Activated T-cell treated with anti-CD3 and anti-CD28 coated beads, Interleukin-2, amount 50 U/mL, for 4 hours (primary cell): ENCODE data around the gene GSX2. TPM values are rescaled to one million over a fixed set of nuclear protein-coding genes. Genes with fewer than 3 reads are reported as not detected.
A peak's percentile ranks its signal among the peaks of the same experiment; 100 is the strongest.

Source experiments
- ATAC-seq, 2 donors: fragments of 200-7000 bp; cut with Tn5 transposase; one replicate each; pipeline ENCODE4 v1.10.0; 2021
- DNase-seq: peaks from one replicate; pipeline ENCODE4 v3.0.0-alpha.2; 2020
- H3K27me3 Mint-ChIP-seq: one replicate; pipeline ENCODE4 v1.8.0; 2021; ENCODE audit warnings: low read depth, mixed read lengths
- H3K36me3 Mint-ChIP-seq: one replicate; pipeline ENCODE4 v1.8.0; 2022; ENCODE audit warnings: mixed read lengths; ENCODE audit not compliant: insufficient read depth
- H3K4me1 Mint-ChIP-seq: one replicate; pipeline ENCODE4 v1.8.0; 2021; ENCODE audit warnings: low read depth, mixed read lengths
- H3K4me3 Mint-ChIP-seq: one replicate; pipeline ENCODE4 v1.8.0; 2021; ENCODE audit warnings: mild to moderate bottlenecking, moderate library complexity, mixed read lengths
- H3K9me3 Mint-ChIP-seq: one replicate; pipeline ENCODE4 v1.8.0; 2021; ENCODE audit warnings: mixed read lengths
- total RNA-seq, 3 donors: library from RNA; stranded (reverse); gene quantifications; one replicate each; pipeline ENCODE4 v1.2.1, GENCODE V29; 2021

Gene GSX2
- total RNA-seq, 3 donors from 2014 or later, result not detected

DNA sequence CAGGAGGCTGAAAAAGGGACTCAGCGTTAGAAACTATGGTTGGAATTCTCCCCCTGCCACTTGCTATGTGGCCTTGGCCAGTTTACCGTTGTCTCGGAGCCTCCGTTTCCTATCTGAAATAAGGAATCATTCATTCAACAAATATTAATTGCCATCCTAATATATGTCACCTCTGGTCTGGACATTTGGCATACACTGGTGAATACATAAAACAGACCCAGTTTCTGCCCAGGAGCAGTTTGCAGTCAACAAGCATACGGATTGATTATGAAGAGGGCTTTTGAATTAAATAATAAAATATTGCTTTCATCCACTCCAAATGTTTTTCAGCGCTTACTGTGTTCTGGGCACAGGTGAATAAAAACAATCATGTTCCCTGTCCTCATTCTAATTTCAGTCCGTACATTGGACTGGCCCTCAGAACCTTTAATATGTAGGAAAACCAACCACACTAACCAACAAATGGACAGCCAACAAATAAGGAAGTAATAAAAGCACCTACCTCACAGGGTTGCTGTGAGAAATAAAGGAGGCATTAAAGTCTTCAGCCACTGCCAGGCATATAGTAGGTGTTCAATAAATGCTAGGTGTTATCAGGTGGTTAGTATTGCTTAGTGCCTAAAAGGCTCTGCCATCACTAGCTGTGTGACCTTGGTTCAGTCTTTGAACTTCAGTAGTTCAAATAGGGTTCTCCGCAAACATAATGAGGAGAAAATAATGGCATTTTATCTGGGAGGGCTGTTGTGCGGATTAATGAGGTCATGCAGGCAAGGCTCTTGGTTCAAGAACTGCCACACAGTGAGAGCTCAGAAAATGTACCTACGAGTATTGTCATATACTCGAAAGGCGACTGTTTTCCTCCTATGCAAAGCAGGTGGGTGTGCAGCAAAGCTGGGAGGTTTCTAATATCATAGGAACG lies 7.3 kb upstream of the GSX2 start:
- Mint-ChIP-seq H3K27me3 (peaks cover 56% of the 10 kb centered on the region), H3K36me3 (no peaks in the 10 kb centered on the region), H3K4me3 (peak overlapping the region; percentile 86)

DNA sequence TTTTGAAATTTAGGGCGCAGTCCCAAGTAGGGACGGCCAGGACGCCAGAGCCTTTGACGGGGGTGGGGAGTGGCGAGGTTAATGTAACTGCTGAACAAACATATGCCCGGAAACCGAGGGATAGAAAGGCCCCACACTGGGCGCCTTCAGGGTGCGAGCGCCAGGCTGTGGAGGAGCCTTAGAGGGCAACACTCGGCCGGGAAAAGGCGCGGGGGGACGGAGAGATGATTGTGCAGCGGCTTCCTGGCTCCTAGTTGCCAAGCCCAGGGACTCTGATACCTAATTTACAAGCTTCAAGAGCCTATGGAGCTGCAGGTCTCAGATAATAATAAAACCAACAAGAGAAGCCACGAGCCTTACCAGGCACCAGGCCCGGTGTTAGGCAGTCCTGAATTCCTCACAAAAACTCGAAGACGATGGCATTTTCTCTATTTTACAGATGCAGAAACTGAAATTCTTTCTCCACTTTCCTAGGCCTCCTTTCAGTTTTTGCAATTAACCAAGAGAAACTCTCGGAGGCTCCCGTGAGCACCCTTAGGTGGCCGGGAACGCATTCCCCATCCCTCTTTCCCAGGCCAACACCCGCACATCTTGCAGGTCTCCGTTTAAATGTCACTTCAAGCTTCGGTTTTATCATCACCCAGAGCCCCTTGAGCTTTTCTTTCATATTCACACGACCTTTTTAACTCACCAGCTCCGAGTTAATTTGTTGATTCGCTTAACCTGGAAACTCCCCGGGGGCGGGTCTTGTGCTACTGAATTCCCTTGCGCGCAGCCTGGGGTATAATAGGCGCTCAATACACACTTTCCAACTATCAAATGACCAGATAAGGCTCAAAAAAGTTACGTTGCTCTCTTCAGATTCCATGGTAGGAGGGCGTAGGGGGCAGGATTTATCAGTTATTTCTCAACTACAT lies 6.4 kb upstream of the GSX2 start:
- peaks cover 26% of the 10 kb centered on the region for H3K4me1 Mint-ChIP-seq
- H3K4me3 Mint-ChIP-seq, result peak overlapping the region; percentile 61
- ATAC-seq, result peak; percentile 11 to 31
- peak; percentile 42 for DNase-seq
- no peaks in the 10 kb centered on the region for H3K36me3 Mint-ChIP-seq
- H3K9me3 Mint-ChIP-seq, result no peaks in the 10 kb centered on the region
- peaks cover 65% of the 10 kb centered on the region for H3K27me3 Mint-ChIP-seq

More for the DNA sequence above, 7.3 kb upstream of the GSX2 start:
- Mint-ChIP-seq H3K4me1 (peaks cover 22% of the 10 kb centered on the region), H3K9me3 (no peaks in the 10 kb centered on the region)
- ATAC-seq (no peak), DNase-seq (no peak)

GRCh38 chr4:54094451-54094850 lies 5.5 kb upstream of the GSX2 start:
- no peaks in the 10 kb centered on the region for H3K36me3 Mint-ChIP-seq
- ATAC-seq, result no peak
- H3K27me3 Mint-ChIP-seq, result peaks cover 73% of the 10 kb centered on the region
- peaks cover 34% of the 10 kb centered on the region for H3K4me1 Mint-ChIP-seq
- DNase-seq, result no peak
- no peak overlapping the region for H3K4me3 Mint-ChIP-seq
- H3K9me3 Mint-ChIP-seq, result no peaks in the 10 kb centered on the region

DNA sequence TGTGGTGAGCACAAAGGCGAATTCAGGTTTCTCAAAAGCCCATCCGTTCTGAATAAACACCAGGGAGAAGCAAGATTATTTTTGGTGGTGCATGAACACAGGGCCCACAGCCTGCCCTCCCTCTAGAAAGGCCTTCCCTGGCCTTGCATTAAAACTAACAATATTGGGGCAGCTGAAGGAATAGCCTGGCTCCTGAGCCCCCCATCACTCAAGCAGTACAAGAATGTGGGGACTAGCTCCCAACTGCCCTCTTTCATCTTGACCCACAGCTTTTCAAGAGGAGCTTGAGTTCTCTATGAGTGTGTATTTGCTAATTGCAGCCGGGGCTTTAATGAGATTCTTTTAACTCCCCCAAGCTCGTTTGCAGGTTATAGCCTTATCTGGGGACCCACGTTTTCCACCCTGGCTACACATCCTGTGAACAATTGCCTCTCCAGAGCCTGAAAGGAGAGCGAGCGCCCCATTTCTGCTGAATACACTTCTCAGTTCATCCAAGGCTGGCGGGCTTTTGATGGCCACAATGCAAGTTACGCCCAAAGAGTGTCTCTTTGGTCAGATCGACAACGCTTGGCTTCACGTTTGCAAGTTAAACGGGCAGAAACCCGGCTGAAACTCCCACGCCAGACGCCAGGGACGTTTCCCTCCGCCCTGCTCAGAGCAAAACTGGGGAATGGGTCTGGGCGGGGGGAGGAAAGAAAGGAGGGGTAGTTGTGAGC lies 4.7 kb upstream of the GSX2 start:
- no peak for DNase-seq
- Mint-ChIP-seq H3K27me3 (peaks cover 79% of the 10 kb centered on the region), H3K36me3 (no peaks in the 10 kb centered on the region), H3K4me1 (peaks cover 39% of the 10 kb centered on the region), H3K4me3 (no peak overlapping the region), H3K9me3 (no peaks in the 10 kb centered on the region)
- no peak for ATAC-seq

- H3K4me3 Mint-ChIP-seq, result no peak overlapping the region
- H3K36me3 Mint-ChIP-seq, result no peaks in the 10 kb centered on the region
- no peaks in the 10 kb centered on the region for H3K9me3 Mint-ChIP-seq
- DNase-seq (no peak), ATAC-seq (no peak)
- H3K27me3 Mint-ChIP-seq, result peaks cover 84% of the 10 kb centered on the region
- peaks cover 44% of the 10 kb centered on the region for H3K4me1 Mint-ChIP-seq
Measured at GRCh38 chr4:54096295-54096962, 3.5 kb upstream of the GSX2 start.

DNA sequence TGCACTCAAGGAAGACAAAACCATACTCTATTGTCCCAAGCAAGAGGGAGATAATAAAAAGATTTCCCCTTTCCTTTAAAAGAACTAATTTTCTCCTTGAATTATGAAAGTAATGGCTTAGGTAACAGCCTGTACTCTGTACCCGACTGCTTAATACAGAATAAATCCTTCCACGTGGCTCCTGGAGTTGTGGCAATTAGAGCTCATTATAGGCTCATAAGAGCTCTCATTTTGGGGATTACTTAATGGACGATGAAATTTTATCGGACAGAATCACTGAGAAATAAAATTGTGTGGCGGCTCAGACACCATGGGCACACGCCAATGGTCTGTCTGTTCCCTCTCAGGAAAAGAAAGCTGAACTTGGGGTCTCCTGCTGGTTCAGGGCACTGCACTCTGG lies 2.8 kb upstream of the GSX2 start:
- peaks cover 43% of the 10 kb centered on the region for H3K4me1 Mint-ChIP-seq
- no peaks in the 10 kb centered on the region for H3K36me3 Mint-ChIP-seq
- no peaks in the 10 kb centered on the region for H3K9me3 Mint-ChIP-seq
- ATAC-seq (no peak), DNase-seq (no peak)
- H3K4me3 Mint-ChIP-seq, result no peak overlapping the region
- peaks cover 88% of the 10 kb centered on the region for H3K27me3 Mint-ChIP-seq

DNA sequence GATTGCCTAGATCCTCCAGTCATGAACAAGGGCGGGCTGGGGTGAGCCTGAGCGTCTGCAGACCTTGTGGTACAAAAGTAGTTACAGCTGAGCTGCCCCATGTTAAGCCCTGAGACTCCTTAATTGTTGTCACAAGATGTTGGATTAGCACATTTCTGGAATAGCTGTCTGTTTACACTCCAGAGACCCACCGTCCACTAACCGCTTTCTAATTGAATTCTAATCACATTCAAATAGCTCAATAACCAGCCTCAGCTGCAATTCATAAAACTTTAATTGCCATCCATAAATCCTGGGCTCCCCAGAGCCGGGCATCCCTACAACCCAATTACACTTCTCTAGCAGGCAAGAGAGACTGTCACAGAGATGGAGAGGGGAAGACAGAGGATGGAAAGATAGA lies 1.6 kb upstream of the GSX2 start:
- Mint-ChIP-seq H3K27me3 (peaks cover 91% of the 10 kb centered on the region), H3K4me3 (no peak overlapping the region), H3K4me1 (peaks cover 41% of the 10 kb centered on the region), H3K9me3 (no peaks in the 10 kb centered on the region), H3K36me3 (no peaks in the 10 kb centered on the region)
- no peak for DNase-seq
- no peak for ATAC-seq

DNA sequence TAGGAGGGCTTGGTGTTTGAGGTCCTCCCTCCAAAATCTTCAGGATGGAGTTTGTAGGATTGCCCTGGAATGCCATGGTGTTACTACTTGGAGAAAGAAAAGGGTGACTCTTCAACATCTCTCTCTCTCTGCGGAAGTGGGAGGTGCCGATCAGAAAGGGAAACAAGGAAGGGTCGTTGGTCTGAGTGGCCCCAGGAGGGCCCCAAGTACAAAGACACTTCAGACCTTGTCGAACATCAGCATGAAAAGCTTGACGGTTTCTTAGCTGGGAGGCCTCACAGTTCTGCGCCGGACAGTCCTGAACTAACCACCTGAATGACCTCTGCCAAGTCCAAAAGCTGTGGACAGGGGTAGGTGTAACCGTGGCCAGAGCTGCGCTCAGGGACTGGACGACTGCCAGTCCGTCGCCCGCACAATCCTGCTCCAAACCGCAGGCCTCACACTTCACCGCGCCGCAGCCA lies 646 bp upstream of the GSX2 start:
- Mint-ChIP-seq H3K36me3 (no peaks in the 10 kb centered on the region), H3K27me3 (peaks cover 89% of the 10 kb centered on the region), H3K4me3 (peak overlapping the region; percentile 56), H3K9me3 (no peaks in the 10 kb centered on the region), H3K4me1 (peaks cover 34% of the 10 kb centered on the region)
- DNase-seq (no peak), ATAC-seq (no peak)

DNA sequence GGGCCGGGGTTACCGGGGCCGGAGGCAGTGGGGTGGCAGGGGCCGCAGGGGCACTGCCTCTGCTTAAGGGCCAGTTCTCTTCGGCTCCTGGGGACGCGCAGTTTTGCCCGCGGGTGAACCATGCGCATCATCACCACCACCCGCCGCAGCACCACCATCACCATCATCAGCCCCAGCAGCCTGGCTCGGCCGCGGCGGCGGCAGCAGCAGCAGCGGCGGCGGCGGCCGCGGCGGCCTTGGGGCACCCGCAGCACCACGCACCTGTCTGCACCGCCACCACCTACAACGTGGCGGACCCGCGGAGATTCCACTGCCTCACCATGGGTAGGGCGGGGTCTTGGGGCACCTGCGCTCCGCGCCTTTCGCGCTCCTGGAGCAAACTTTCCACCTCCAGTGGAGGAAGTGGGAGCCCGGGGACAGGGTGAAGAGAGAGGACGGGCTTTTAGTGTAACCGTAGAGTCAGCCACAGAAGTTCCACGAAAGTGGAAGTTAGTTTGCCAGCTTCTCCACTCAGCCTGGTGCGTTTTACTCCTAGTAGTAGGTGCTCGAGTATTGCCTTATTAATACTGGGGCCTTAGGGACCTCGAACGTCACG lies 729 bp downstream of the GSX2 start:
- no peaks in the 10 kb centered on the region for H3K36me3 Mint-ChIP-seq
- peaks cover 88% of the 10 kb centered on the region for H3K27me3 Mint-ChIP-seq
- ATAC-seq, result peak; percentile 53 to 58
- DNase-seq, result no peak
- H3K9me3 Mint-ChIP-seq, result no peaks in the 10 kb centered on the region
- H3K4me3 Mint-ChIP-seq, result peak overlapping the region; percentile 34
- peaks cover 36% of the 10 kb centered on the region for H3K4me1 Mint-ChIP-seq

- no peaks in the 10 kb centered on the region for H3K9me3 Mint-ChIP-seq
- peak overlapping the region; percentile 34 for H3K4me3 Mint-ChIP-seq
- no peak for DNase-seq
- peaks cover 85% of the 10 kb centered on the region for H3K27me3 Mint-ChIP-seq
- no peak for ATAC-seq
- H3K36me3 Mint-ChIP-seq, result no peaks in the 10 kb centered on the region
- peaks cover 36% of the 10 kb centered on the region for H3K4me1 Mint-ChIP-seq
Measured at GRCh38 chr4:54101190-54102041, 1.5 kb downstream of the GSX2 start.

DNA sequence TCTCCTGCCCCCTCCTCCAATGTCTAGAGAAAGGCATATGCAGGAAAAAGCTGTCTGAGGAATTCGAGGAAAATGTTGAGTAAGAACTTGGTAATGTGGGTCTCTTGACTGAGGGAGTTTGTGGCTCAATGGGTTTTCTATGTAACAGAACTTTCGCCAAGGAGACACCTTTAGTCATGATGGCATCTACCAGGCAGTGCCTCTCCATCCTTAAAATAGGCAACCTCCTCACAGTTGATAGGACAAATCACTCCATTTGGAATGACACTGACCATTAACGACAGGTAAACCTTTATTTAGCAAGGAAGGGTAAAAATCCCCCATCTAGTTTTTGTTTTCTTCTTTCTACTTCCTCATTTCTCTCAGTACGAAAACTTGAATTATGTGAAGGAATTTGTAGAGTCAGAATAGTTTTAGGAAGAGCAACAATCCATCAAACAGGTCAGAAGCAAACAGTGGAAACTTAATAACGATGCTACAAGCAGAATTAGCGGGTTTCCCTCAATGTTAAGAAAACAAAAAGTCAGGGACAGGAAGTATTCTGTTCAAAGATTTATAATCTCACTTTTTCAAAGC lies 2.7 kb downstream of the GSX2 start:
- Mint-ChIP-seq H3K4me1 (peaks cover 37% of the 10 kb centered on the region), H3K4me3 (no peak overlapping the region), H3K27me3 (peaks cover 82% of the 10 kb centered on the region)

GRCh38 chr4:54103190-54103574 lies 3.2 kb downstream of the GSX2 start:
- Mint-ChIP-seq H3K4me1 (peaks cover 41% of the 10 kb centered on the region), H3K36me3 (no peaks in the 10 kb centered on the region), H3K9me3 (no peaks in the 10 kb centered on the region), H3K4me3 (no peak overlapping the region), H3K27me3 (peaks cover 80% of the 10 kb centered on the region)
- DNase-seq (no peak), ATAC-seq (no peak)

More for the DNA sequence above, 2.7 kb downstream of the GSX2 start:
- Mint-ChIP-seq H3K36me3 (no peaks in the 10 kb centered on the region), H3K9me3 (no peaks in the 10 kb centered on the region)
- DNase-seq (no peak), ATAC-seq (no peak)
